IMR-90 (cell line): Measurements from ENCODE around the gene GHR. TPM values are rescaled to one million over a fixed set of nuclear protein-coding genes. Genes with fewer than 3 reads are reported as not detected.

ENCODE experiments used
- ATAC-seq: fragments of 200-7000 bp; cut with Tn5 transposase; 2 replicates; pipeline ENCODE4 v1.9.1; 2020; ENCODE audit warnings: low read depth, mild to moderate bottlenecking, moderate library complexity
- BruUV-seq: library from RNA; stranded (reverse); fragments of 400-500 nt; replicated peaks from 2 replicates; lab custom pipeline; 2021; lab: Mats Ljungman, UMichigan
- CTCF ChIA-PET: fragments of 300-600 bp; formaldehyde crosslinking; extraction: SDS; loops from one replicate; lab custom pipeline; 2021; ENCODE audit warnings: antibody characterized with exemption; lab: Yijun Ruan, JAX
- POLR2A ChIA-PET: fragments of 300-600 bp; sonication (Branson Sonifier 250); formaldehyde crosslinking; loops from one replicate; lab custom pipeline; 2022; ENCODE audit warnings: antibody characterized with exemption; ENCODE audit not compliant: unreplicated experiment; lab: Charles Lee
- DNase-seq: peaks from one replicate; pipeline ENCODE4 v3.0.0; 2013
- H2AFZ ChIP-seq: replicated peaks from 2 replicates; pipeline ENCODE3; 2013; ENCODE audit warnings: low read length, mild to moderate bottlenecking; ENCODE audit not compliant: poor library complexity
- H2AK5ac ChIP-seq: 2 replicates; pipeline ENCODE4 v1.6.1; 2013; ENCODE audit warnings: low read depth, low read length, inconsistent platforms
- H2AK9ac ChIP-seq: replicated peaks from 2 replicates; pipeline ENCODE3; 2013; ENCODE audit warnings: mild to moderate bottlenecking, low read depth, low read length, moderate library complexity; ENCODE audit not compliant: poor library complexity
- H2BK120ac ChIP-seq: 2 replicates; pipeline ENCODE4 v1.6.1; 2013; ENCODE audit warnings: low read depth, low read length, inconsistent platforms
- H2BK15ac ChIP-seq: 3 replicates; pipeline ENCODE4 v1.6.1; 2013; ENCODE audit warnings: low read depth, low read length, inconsistent platforms
- H2BK20ac ChIP-seq: 2 replicates; pipeline ENCODE4 v1.6.1; 2013; ENCODE audit warnings: low read depth, mild to moderate bottlenecking, inconsistent platforms, low read length, moderate library complexity
- H2BK5ac ChIP-seq: 2 replicates; pipeline ENCODE4 v1.6.1; 2013; ENCODE audit warnings: mild to moderate bottlenecking, low read depth, low read length, inconsistent platforms; ENCODE audit not compliant: poor library complexity, severe bottlenecking
- H3K14ac ChIP-seq: replicated peaks from 2 replicates; pipeline ENCODE4 v1.6.1; 2013; ENCODE audit warnings: low read depth, low read length, inconsistent platforms
- H3K18ac ChIP-seq: 2 replicates; pipeline ENCODE4 v1.6.1; 2013; ENCODE audit warnings: low read depth, low read length, control low read depth
- H3K23ac ChIP-seq: 2 replicates; pipeline ENCODE4 v1.6.1; 2013; ENCODE audit warnings: low read depth, low read length, inconsistent platforms
- H3K27ac ChIP-seq: 2 replicates; pipeline ENCODE4 v1.5.1; 2013; ENCODE audit warnings: mild to moderate bottlenecking, control low read depth, low read length; ENCODE audit not compliant: insufficient read depth
- H3K27me3 ChIP-seq: 2 replicates; pipeline ENCODE4 v1.6.1; 2013; ENCODE audit warnings: low read length; ENCODE audit not compliant: control insufficient read depth, insufficient read depth
- H3K36me3 ChIP-seq: 2 replicates; pipeline ENCODE4 v1.6.1; 2013; ENCODE audit warnings: low read length, mixed read lengths; ENCODE audit not compliant: control insufficient read depth, insufficient read depth
- H3K4ac ChIP-seq: 2 replicates; pipeline ENCODE4 v1.6.1; 2013; ENCODE audit warnings: low read depth, low read length, inconsistent platforms
- H3K4me1 ChIP-seq: 2 replicates; pipeline ENCODE4 v1.6.1; 2013; ENCODE audit warnings: low read length, mixed read lengths; ENCODE audit not compliant: control insufficient read depth, insufficient read depth
- H3K4me2 ChIP-seq: 2 replicates; pipeline ENCODE4 v1.6.1; 2013; ENCODE audit warnings: low read depth, mild to moderate bottlenecking, control low read depth, low read length, moderate library complexity
- H3K4me3 ChIP-seq: 2 replicates; pipeline ENCODE4 v1.5.1; 2013; ENCODE audit warnings: low read depth, mild to moderate bottlenecking, control low read depth, low read length, moderate library complexity; ENCODE audit not compliant: insufficient read depth
- H3K56ac ChIP-seq: 2 replicates; pipeline ENCODE4 v1.6.1; 2013; ENCODE audit warnings: low read length, inconsistent platforms; ENCODE audit not compliant: insufficient read depth; ENCODE audit errors: extremely low read depth
- H3K79me1 ChIP-seq, 2 experiments: 2 replicates each; pipeline ENCODE4 v1.6.1; 2013; ENCODE audit warnings: low read length in 2 of 2, inconsistent platforms in 1 of 2, low read depth in 1 of 2
- H3K9ac ChIP-seq: 2 replicates; pipeline ENCODE4 v1.6.1; 2013; ENCODE audit warnings: low read depth, low read length, control low read depth
- H3K9me1 ChIP-seq: 2 replicates; pipeline ENCODE4 v1.6.1; 2013; ENCODE audit warnings: low read length, inconsistent platforms; ENCODE audit not compliant: insufficient read depth
- H3K9me3 ChIP-seq: 2 replicates; pipeline ENCODE4 v1.6.1; 2013; ENCODE audit warnings: low read length; ENCODE audit not compliant: control insufficient read depth, insufficient read depth
- H4K20me1 ChIP-seq: 2 replicates; pipeline ENCODE4 v1.6.1; 2013; ENCODE audit warnings: low read length, inconsistent platforms; ENCODE audit not compliant: insufficient read depth
- H4K5ac ChIP-seq: 2 replicates; pipeline ENCODE4 v1.6.1; 2013; ENCODE audit warnings: mild to moderate bottlenecking, low read depth, low read length, control low read depth
- H4K8ac ChIP-seq, 2 experiments: 2 replicates each; pipeline ENCODE4 v1.6.1; 2013; ENCODE audit warnings: low read depth in 2 of 2, low read length in 2 of 2, control low read depth in 1 of 2, inconsistent platforms in 1 of 2
- H4K91ac ChIP-seq: 2 replicates; pipeline ENCODE4 v1.6.1; 2013; ENCODE audit warnings: low read depth, low read length, inconsistent platforms; ENCODE audit not compliant: insufficient read depth
- NFE2L2 ChIP-seq: fragments of 150-350 bp; IDR thresholded peaks from 2 replicates; pipeline ENCODE4 v1.6.1; 2016; ENCODE audit warnings: low read depth, mild to moderate bottlenecking, low read length
- RFX5 ChIP-seq: IDR thresholded peaks from 2 replicates; pipeline ENCODE4 v1.8.0; 2012; ENCODE audit warnings: low read depth, mild to moderate bottlenecking, low read length, moderate library complexity
- dilution Hi-C: fragments of 300-500 bp; cut with HindIII; formaldehyde crosslinking; loops from one replicate; pipeline ENCODE4 v1.14.3; 2018; ENCODE audit warnings: low sequenced_read_pairs; ENCODE audit not compliant: unreplicated experiment
- in situ Hi-C: fragments of 300-500 bp; cut with MboI; formaldehyde crosslinking; loops from 3 replicates; pipeline ENCODE4 v1.14.3; 2019; ENCODE audit warnings: low sequenced_read_pairs, inconsistent platforms, mixed read lengths
- intact Hi-C: fragments of 100-400 bp; cut with micrococcal nuclease; formaldehyde crosslinking; loops from 2 replicates; pipeline ENCODE4 v1.10.0; 2022
- polyA plus RNA-seq, 3 experiments: library from polyadenylated mRNA; depleted of rRNA; stranded (reverse); fragments of >200 nt; gene quantifications; 2 replicates each; pipeline ENCODE4 v1.2.3, GENCODE V29; 2012; ENCODE audit warnings: low replicate concordance in 1 of 3
- total RNA-seq: library from RNA; depleted of rRNA; stranded (reverse); fragments of >200 nt; gene quantifications from 2 replicates; pipeline ENCODE4 v1.2.3, GENCODE V29; 2012
- TF ChIP-seq, protein P1 (sequence below): fragments of 150-350 bp; IDR thresholded peaks from 2 replicates; pipeline ENCODE4 v1.6.1; 2017; ENCODE audit warnings: mild to moderate bottlenecking, antibody characterized with exemption, low read length, low read depth

The GHR gene
- total and polyA plus RNA-seq, 2 of the 4 experiments (the other 2 are of a cell fraction): 0.36 to 1.1 TPM

- Histone ChIP-seq H2AFZ (no peak overlapping the region), H3K56ac (no peak overlapping the region), H3K27me3 (no peaks in the 10 kb centered on the region), H4K8ac (no peak overlapping the region), H3K14ac (no peak overlapping the region), H3K9ac (no peak overlapping the region), H3K18ac (no peak overlapping the region), H3K9me3 (no peaks in the 10 kb centered on the region), H3K9me1 (no peaks in the 10 kb centered on the region), H2BK20ac (no peak overlapping the region), H3K36me3 (no peaks in the 10 kb centered on the region), H2BK5ac (no peak overlapping the region), H2BK120ac (no peak overlapping the region), H2BK15ac (no peak overlapping the region), H3K23ac (no peak overlapping the region), H2AK5ac (no peak overlapping the region), H4K20me1 (no peaks in the 10 kb centered on the region), H3K4ac (no peak overlapping the region), H4K5ac (no peak overlapping the region), H3K27ac (no peak overlapping the region), H4K91ac (no peak overlapping the region), H2AK9ac (no peak overlapping the region), H3K4me2 (no peak overlapping the region), H3K79me1 (no peaks in the 10 kb centered on the region), H3K4me1 (no peaks in the 10 kb centered on the region), H3K4me3 (no peak overlapping the region)
- BruUV-seq: no TSS peak
- ChIA-PET CTCF (interaction anchor here (1.2 kb wide), 1 partner anchor 15 kb away, joined by 4 read pairs; no protein-coding TSS in a partner anchor), POLR2A (no interaction called here)
- DNase-seq: no peak
- in situ Hi-C loops (loop anchor here (25.0 kb wide), 1 partner anchor 736 kb away; the partner anchor contains the start of gene OXCT1), intact Hi-C loops (no loop called here), dilution Hi-C loops (no loop called here)
- TF ChIP-seq, protein P1, sequence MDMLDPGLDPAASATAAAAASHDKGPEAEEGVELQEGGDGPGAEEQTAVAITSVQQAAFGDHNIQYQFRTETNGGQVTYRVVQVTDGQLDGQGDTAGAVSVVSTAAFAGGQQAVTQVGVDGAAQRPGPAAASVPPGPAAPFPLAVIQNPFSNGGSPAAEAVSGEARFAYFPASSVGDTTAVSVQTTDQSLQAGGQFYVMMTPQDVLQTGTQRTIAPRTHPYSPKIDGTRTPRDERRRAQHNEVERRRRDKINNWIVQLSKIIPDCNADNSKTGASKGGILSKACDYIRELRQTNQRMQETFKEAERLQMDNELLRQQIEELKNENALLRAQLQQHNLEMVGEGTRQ: no peak
- no peak for TF ChIP-seq NFE2L2
- no peak for TF ChIP-seq RFX5
- ATAC-seq: no peak
Measured at GRCh38 chr5:42598311-42598710, 175.1 kb downstream of the GHR start.
